Lower leg skin (tissue), 4 donors: Measurements from ENCODE around the gene SP3. TPM values are rescaled to one million over a fixed set of nuclear protein-coding genes. Genes with fewer than 3 reads are reported as not detected.

Experiments used
- DNase-seq, 2 donors: peaks; one replicate each; pipeline ENCODE4 v3.0.0-alpha.2; 2019; ENCODE audit warnings: low spot score in 2 of 2
- H3K4me3 ChIP-seq: fragments of 200-600 bp; sonication (generic); 2 replicates; pipeline ENCODE4 v1.5.1; 2017; ENCODE audit warnings: mild to moderate bottlenecking, low read depth; ENCODE audit not compliant: poor library complexity, severe bottlenecking
- CTCF ChIP-seq, 3 donors: fragments of 450-650 bp; IDR thresholded peaks; one replicate each; pipeline ENCODE4 v1.5.1; 2016; ENCODE audit warnings: antibody characterized with exemption in 3 of 3, mild to moderate bottlenecking in 3 of 3, moderate library complexity in 2 of 3
- POLR2A ChIP-seq, 2 donors: fragments of 450-650 bp; IDR thresholded peaks; one replicate each; pipeline ENCODE4 v1.6.1; 2016 to 2017; ENCODE audit warnings: antibody characterized with exemption in 2 of 2, mild to moderate bottlenecking in 1 of 2, moderate library complexity in 1 of 2
- WGBS, 2 donors: methylation state at CpG; one replicate each; pipeline ENCODE4 v1.1.5; 2018; 5-methylcytosine and 5-hydroxymethylcytosine counted together
- intact Hi-C: fragments of 100-400 bp; cut with DNase I; formaldehyde crosslinking; loops from one replicate; pipeline ENCODE4 v1.15.0; 2023; ENCODE audit warnings: low total_unique reads
- total RNA-seq, 4 donors: library from RNA; depleted of rRNA; stranded (reverse); fragments of >200 nt; gene quantifications; one replicate each; pipeline ENCODE4 v1.1.0, GENCODE V29; 2016

The SP3 gene
- total RNA-seq, 4 donors from 2014 or later = 99.1 to 209 (median 124) TPM

- intact Hi-C loops = no loop called here
- no peak overlapping the region for H3K4me3 ChIP-seq
- DNase-seq = no peak
- no peak for TF ChIP-seq CTCF (IDR thresholded peaks at IDR 0.05)
- 82 to 83% methylated on average over 6 of the region's 6 CpGs for WGBS, 2 donors
These were observed 104.6 kb downstream of the SP3 start for GRCh38 chr2:173860566-173860965.

- intact Hi-C loops = no loop called here
- TF ChIP-seq CTCF (IDR thresholded peaks at IDR 0.05) = no peak
- no peak for TF ChIP-seq POLR2A (IDR thresholded peaks at IDR 0.05)
- DNase-seq = peak in 1 of 2 donors; percentile 80
- no peak overlapping the region for H3K4me3 ChIP-seq
- WGBS, 2 donors = 28 to 39% methylated on average over 2 of the region's 2 CpGs
These were observed 105.1 kb downstream of the SP3 start for GRCh38 chr2:173860082-173860481.

GRCh38 chr2:173858291-173858731 lies 106.9 kb downstream of the SP3 start:
- 50 to 56% methylated on average over 9 to 10 of the region's 10 CpGs for WGBS, 2 donors
- peak in 1 of 2 donors; percentile 40 for DNase-seq
- TF ChIP-seq CTCF (IDR thresholded peaks at IDR 0.05) = no peak
- no peak for TF ChIP-seq POLR2A (IDR thresholded peaks at IDR 0.05)
- intact Hi-C loops = no loop called here
- H3K4me3 ChIP-seq = no peak overlapping the region
